Activated naive CD4-positive, alpha-beta T cell treated with Interleukin-2 at 50 U/mL for 16 hours (primary cell): ENCODE results near the gene RASGRP1.

Experiments used
- DNase-seq: peaks from one replicate; pipeline ENCODE4 v3.0.0-alpha.2; 2020

RASGRP1 gene

DNA sequence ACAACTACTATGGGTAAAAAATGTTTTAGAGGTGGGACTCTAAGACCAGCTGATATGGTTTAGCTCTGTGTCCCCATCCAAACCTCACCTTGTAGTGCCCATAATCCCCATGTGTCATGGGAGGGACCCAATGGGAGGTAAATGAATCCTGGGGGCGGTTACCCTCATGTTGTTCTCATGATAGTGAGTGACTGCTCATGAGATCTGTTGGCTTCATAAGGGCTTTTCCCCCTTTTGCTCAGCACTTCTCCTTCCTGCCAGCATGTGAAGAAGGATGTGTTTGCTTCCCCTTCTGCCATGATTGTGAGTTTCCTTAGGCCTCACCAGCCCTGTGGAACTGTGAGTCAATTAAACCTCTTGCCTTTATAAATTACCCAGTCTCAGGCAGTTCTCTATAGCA is 65.0 kb downstream of the RASGRP1 start:
- DNase-seq, result no peak

DNA sequence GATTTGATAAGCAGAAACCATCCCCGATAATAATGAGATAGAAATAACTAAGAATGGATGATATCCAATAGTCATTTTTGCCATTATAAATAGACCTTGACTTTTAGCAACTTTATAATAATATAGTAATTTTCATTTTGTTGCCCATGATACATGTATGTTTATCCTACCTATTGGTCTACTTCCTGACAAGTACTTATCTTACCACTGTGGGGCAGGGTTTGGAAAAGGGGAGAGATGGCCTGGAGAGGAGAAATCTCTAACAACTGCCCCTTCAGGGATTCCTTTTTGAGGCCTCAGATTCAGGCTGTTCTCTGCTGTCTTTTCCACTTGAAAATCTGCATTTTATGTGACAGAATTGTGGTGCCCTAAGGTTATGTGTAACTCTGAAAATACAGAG is 68.5 kb downstream of the RASGRP1 start:
- DNase-seq, result no peak

DNA sequence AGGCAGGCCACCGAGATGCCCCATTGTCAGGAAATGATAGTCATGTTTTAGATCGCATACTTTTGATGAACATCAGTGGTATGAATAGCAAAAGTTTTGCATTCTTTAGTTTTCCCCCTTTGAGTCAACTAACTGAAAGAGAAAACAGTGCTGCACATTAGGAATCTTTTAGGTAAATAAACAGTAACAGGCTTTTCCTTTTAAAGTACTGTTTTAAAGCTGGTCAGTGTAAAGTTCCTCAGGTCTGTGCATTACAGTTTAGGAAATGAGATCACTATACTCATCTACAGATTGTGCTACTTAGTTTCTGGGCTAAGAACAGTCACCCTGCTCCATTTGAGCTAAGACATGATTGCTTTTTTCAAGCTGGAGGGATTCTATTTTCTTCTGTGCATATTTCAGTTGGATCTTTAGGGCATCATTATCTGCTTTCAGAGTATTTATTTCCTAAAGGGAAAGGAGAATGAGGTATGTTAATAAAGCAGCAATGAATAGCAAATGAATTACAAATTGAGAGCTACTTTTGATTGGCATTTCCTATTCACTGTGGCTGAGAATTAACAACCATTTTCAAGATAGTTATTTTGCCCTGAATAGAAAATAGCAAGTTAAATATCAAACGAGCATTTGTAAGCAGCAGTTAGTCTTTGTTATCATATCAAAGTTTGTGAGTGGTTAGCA is 74.2 kb downstream of the RASGRP1 start:
- no peak for DNase-seq

DNA sequence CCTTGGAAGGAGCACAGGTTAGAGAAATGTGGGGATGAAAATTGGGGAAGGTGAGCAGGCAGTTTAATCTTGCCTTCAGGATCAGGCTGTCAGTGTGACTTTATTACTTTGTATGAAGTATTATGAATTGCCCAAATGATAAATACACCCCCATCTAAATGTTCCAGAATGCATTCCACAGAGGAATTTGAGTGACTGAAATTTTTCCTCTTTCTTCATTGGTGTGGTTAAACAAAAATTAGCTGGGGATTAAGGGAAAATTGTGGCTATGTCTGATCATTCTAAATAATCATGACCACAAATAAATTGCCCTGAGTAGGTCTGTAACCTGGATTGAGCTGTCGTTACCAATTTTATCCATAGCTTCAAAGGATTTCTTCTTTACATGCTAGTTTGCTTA is 77.2 kb downstream of the RASGRP1 start:
- no peak for DNase-seq

GRCh38 chr15:38486936-38487335 is 77.7 kb downstream of the RASGRP1 start:
- no peak for DNase-seq

GRCh38 chr15:38482572-38482971 is 82.0 kb downstream of the RASGRP1 start:
- DNase-seq, result no peak

DNA sequence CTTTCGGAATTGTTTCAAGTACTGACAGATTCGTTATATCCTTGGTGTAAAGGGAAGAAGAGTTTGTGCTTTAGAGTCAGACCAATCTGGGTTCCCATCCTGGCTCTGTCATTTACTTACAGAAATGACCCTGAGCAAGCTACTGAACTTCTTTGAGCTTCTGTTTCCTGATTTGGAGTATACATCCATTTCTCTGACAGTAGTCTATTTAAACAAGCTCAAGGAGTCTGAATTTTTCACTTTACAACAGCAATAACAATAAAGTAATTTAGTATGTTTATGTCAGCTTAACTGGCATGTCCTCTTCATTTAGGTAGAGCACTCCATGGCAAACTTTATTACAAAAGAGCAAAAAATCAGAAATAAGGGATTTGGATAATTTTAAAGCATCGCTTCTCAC is 82.9 kb downstream of the RASGRP1 start:
- DNase-seq, result no peak

GRCh38 chr15:38481113-38481512 is 83.5 kb downstream of the RASGRP1 start:
- no peak for DNase-seq

DNA sequence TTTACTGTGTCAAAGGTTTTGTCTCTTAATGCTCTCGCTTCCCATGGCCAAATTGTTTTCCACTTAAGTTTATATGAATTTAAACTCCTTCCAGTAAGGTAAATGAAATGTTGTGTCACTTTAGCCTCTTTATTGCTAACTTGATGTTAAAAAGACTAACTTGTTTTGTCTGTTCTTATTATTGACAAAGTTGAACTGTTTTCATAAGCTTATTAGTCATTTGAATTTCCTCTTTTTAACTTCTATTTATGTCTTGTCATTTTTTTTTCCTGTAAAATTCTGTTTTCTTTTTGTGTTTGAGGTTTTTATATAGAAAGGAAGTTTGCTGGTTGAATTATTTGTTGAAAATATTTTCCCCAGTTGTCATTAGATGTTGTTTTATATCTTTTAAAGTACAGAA is 84.9 kb downstream of the RASGRP1 start:
- DNase-seq, result no peak

DNA sequence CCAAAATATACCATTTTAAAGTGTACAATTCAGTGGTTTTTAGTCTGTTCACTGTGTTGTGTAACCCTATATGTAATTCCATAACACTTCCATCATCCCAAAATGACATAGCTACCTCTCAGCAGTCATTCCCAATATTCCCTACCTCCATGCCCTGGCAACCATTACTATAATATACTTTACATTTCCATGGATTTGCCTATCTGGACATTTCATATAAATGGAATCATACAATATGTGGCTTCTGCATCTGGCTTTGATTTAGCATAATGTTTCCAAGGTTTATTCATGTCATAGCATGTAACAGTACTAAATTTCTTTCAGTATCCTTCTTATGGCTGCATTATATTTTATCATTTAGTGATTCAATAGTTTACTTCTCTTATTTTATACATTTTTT is 85.3 kb downstream of the RASGRP1 start:
- DNase-seq, result no peak

DNA sequence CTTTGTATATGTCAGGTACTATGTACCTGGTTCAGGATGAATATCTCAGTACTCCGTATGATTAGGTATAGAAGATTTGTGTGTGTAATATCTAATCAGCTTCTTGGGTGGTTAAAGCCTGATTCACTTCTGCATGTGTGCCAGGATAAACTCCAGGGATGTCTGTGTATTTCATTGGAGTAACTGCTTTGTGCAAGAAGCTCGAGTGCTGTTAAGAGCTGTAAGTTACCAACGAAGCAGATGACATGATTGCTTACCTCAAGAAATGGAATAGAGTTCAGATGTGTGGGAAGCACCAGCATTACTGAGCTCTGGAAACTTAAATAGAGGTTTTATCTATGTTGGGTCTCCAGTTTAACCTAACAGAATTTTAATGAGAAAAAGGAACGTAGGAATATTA is 87.0 kb downstream of the RASGRP1 start:
- no peak for DNase-seq

DNA sequence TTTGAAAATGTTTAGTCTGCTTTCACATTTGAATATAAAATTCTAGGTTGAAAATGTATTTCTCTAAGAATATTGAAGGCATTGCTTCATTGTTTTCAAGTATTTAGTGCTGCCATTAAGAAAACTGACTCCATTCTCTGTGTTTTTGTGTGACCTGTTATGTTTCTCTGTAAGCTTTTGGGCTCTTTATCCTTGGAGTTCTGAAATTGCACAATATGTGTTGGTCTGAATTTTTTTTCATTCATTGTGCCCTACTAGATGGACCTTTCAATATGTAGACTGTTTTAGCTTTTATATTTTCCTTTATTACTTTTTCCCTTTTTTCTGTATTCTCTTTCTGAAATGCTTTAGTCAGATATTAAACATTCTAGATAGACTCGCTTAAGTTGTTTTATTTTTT is 88.5 kb downstream of the RASGRP1 start:
- DNase-seq, result no peak

- DNase-seq, result no peak
These were observed 89.3 kb downstream of the RASGRP1 start for GRCh38 chr15:38475361-38475760.

- peak; percentile 12 for DNase-seq
These were observed 90.4 kb downstream of the RASGRP1 start for GRCh38 chr15:38474155-38474757.

DNA sequence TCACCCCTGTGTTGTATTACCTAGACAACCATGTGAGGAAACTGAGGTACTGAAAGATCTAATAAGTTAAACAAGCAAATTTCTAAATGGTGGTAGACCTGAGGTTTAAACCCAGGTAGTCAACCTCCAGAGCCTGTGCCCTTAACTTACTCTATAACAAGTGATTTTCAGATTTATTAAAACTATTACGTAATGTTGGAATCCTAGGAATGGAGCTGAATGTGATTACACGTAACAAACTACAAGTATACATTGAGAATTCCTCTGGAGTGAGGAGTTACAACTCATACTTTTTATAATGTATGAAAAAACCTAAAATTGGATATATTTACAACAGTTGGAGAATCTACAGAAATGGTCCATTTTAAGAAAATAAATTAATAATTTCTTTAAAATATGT is 92.6 kb downstream of the RASGRP1 start:
- DNase-seq, result no peak

- no peak for DNase-seq
These were observed 93.8 kb downstream of the RASGRP1 start for GRCh38 chr15:38470816-38471215.

DNA sequence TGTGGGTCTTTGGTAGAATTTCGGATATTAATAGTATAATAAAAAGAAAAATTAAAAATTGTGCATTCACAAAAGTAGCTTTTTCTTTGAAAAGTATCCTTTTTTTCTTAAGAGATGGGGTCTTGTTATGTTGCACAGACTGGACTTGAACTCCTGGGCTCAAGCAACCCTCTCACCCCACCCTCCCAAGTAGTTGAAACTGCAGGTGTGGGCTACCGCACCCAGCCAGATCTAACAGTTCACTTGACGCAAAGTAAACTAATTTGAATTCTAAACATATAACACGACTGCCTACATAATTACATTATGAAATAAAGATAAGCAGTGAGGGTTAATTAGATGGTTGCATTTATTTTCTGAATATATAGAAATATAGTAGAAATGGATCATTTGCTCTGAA is 99.9 kb downstream of the RASGRP1 start:
- DNase-seq, result no peak

GRCh38 chr15:38463893-38464292 is 100.7 kb downstream of the RASGRP1 start:
- no peak for DNase-seq

DNA sequence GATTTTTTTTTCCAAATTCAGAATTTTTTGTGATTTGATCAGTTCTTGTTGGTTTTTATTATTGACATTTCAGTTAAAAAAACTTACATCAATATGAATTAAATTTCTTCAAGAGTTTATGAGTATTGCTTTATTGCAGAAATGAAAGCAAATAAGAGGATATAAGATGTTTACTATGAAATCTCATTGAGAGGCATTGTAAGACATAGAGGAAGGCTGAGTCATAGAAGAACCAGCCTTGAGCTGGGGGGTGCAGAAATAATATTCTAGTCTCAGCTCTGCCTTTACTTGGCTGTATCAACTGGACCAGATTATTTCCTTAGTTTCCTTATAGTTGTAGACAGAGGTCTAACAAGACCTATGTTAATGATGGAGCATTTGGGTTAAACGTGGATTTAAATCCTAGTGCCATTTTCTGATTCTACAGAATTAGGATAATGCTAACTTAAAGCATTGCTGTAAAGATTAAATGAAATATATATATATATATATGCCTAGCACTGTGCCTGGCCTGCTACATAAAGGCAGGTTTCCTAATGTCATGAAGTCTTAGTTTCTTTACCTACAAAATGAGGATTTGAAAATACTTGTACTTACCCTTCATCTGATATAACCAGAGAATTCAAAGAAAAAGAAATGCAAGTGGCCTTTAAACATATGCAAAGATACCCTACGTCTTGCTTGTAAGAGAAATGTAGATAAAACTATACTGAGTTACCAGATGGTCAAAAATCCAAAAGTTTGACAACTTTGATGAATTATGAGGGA is 103.4 kb downstream of the RASGRP1 start:
- DNase-seq, result no peak

GRCh38 chr15:38460543-38460942 is 104.1 kb downstream of the RASGRP1 start:
- no peak for DNase-seq

DNA sequence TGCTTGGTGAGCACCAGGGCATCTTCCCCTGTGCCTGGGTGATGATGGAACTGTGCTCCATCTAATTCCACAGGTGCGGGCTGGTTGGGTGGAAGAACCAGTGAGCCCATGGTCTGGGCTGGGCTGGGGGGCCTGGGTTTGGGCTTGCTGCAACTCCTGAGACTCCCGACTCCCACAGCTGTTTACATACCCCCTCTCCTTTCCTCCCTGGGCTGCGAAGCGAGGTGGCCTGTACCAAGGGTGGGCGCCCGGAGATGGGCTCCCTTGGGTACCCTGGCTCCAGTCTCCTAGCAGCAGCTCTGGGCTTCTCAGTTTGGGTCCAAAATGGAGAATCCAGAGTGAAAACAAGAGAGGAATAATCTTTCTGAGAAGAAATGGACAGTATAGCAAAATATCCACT is 105.1 kb downstream of the RASGRP1 start:
- DNase-seq, result no peak

DNA sequence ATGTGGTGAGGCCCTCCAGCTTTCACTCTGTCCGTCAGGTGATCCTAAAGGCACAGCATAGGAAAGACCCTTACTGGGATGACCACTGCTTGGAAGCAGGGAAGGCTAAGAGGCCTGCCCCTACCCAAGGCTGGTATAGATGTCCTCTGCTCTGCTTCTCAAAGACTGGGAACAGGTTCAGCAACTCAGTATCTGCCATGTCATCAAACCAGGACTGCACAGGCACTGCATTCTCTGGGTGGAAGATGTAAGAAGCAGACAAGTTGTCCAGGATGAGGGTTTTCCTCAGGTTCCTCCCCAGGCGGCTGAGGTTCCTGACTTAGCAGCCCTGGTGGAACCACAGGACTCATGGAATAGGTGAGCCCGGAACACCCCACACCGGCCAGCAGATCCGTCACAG is 106.0 kb downstream of the RASGRP1 start:
- DNase-seq, result no peak

DNA sequence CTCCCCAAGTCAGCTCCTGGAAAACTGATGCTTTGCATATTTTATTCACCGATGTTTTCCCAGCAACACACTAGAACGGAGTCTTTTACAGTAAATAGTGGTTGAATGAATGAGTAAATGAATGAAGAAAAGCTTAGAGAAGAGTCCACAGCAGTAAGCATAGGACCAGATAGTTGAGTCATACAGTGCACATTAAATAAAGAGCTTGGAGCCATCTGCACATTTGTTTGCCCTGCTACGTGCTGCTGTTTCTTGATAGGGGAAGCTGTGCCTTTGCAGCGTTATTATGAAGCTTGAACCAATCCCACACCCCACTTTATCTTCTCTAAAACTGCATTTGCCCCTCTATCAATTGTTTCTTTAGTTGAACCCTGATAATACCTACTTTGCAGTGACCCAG is 109.5 kb downstream of the RASGRP1 start:
- no peak for DNase-seq

DNA sequence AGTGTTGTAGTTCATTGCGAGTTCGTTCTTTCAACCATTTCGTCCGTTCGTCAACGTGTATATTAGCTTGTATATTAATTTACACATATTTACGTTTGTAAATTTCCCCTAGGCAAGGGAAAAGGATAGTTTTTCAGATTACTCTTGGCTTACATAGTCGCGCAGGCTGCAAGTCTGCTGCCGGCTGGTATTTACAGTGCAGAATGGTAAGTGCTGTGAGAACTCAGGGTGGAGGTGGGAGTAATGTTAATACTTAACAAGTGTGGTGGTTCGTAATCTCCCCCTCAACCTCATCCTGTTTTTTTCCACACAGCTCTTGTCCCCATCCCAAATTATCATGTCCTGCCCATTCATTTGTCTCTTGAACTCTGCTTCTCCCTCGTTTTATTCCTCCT is 109.9 kb downstream of the RASGRP1 start:
- no peak for DNase-seq
